CD4-positive, alpha-beta T cell treated with Interleukin-15 for 1 hour (primary cell): ENCODE measurements around the gene HDAC9.

ENCODE experiments used
- DNase-seq: peaks from one replicate; pipeline ENCODE4 v3.0.0-alpha.2; 2020

Gene HDAC9

GRCh38 chr7:18607025-18607424, 111.5 kb downstream of the HDAC9 start:
- DNase-seq, result no peak

- no peak for DNase-seq
These were observed 114.9 kb downstream of the HDAC9 start for GRCh38 chr7:18610331-18610948.

- DNase-seq, result no peak
These were observed 119.3 kb downstream of the HDAC9 start for GRCh38 chr7:18614841-18615240.

GRCh38 chr7:18619311-18619710, 123.8 kb downstream of the HDAC9 start:
- no peak for DNase-seq

- no peak for DNase-seq
These were observed 127.8 kb downstream of the HDAC9 start for GRCh38 chr7:18623389-18623788.

- no peak for DNase-seq
These were observed 128.9 kb downstream of the HDAC9 start for GRCh38 chr7:18624459-18624858.

- no peak for DNase-seq
These were observed 130.5 kb downstream of the HDAC9 start for GRCh38 chr7:18626086-18626485.

- DNase-seq, result no peak
These were observed 131.2 kb downstream of the HDAC9 start for GRCh38 chr7:18626717-18627116.

GRCh38 chr7:18637516-18637915, 142.0 kb downstream of the HDAC9 start:
- no peak for DNase-seq

GRCh38 chr7:18638594-18639452, 143.3 kb downstream of the HDAC9 start:
- DNase-seq, result peak; percentile 23

GRCh38 chr7:18639711-18640110, 144.2 kb downstream of the HDAC9 start:
- DNase-seq, result no peak

- no peak for DNase-seq
These were observed 149.4 kb downstream of the HDAC9 start for GRCh38 chr7:18644981-18645380.

- DNase-seq, result no peak
These were observed 152.0 kb downstream of the HDAC9 start for GRCh38 chr7:18647582-18647981.

- no peak for DNase-seq
These were observed 153.6 kb downstream of the HDAC9 start for GRCh38 chr7:18648849-18649758.

- DNase-seq, result no peak
These were observed 158.0 kb downstream of the HDAC9 start for GRCh38 chr7:18653381-18654155.

GRCh38 chr7:18654709-18655108, 159.2 kb downstream of the HDAC9 start:
- DNase-seq, result no peak

GRCh38 chr7:18655506-18655905, 160.0 kb downstream of the HDAC9 start:
- no peak for DNase-seq

GRCh38 chr7:18655912-18656311, 160.4 kb downstream of the HDAC9 start:
- DNase-seq, result no peak

GRCh38 chr7:18656362-18656761, 160.8 kb downstream of the HDAC9 start:
- DNase-seq, result no peak

GRCh38 chr7:18659746-18660145, 164.2 kb downstream of the HDAC9 start:
- DNase-seq, result no peak

- DNase-seq, result no peak
These were observed 167.8 kb downstream of the HDAC9 start for GRCh38 chr7:18663321-18663720.

GRCh38 chr7:18666107-18666728, 170.7 kb downstream of the HDAC9 start:
- DNase-seq, result peak; percentile 72
